HepG2 (cell line): ENCODE data around the gene STMN3. TPM values are rescaled to one million over a fixed set of nuclear protein-coding genes. Genes with fewer than 3 reads are reported as not detected.
A peak's percentile ranks its signal among the peaks of the same experiment; 100 is the strongest.

ENCODE experiments used
- ATM ChIP-seq: fragments of 450-650 bp; IDR thresholded peaks from 2 replicates; pipeline ENCODE4 v1.7.1; 2017; ENCODE audit warnings: mild to moderate bottlenecking, borderline replicate concordance
- DPF2 ChIP-seq: sonication (generic); formaldehyde crosslinking; IDR thresholded peaks from 2 replicates; pipeline ENCODE4 v1.4.0; 2020; ENCODE audit warnings: mild to moderate bottlenecking, low read depth, missing genetic modification reagents, borderline replicate concordance
- NCOA1 ChIP-seq: sonication (generic); formaldehyde crosslinking; IDR thresholded peaks from 2 replicates; pipeline ENCODE4 v1.9.0; 2021; ENCODE audit warnings: missing genetic modification reagents
- POLR2A ChIP-seq, 2 experiments: IDR thresholded peaks; 2 replicates each; pipeline ENCODE4 v1.6.1; 2011; ENCODE audit warnings: low read depth in 2 of 2, low read length in 2 of 2, mild to moderate bottlenecking in 1 of 2, moderate library complexity in 1 of 2; ENCODE audit not compliant: insufficient read depth in 1 of 2
- TBX3 ChIP-seq: fragments of 450-650 bp; IDR thresholded peaks from 2 replicates; pipeline ENCODE4 v1.6.1; 2017; ENCODE audit warnings: antibody characterized with exemption, mild to moderate bottlenecking, inconsistent platforms, borderline replicate concordance
- TP53 ChIP-seq: sonication (generic); formaldehyde crosslinking; conservative IDR thresholded peaks from 2 replicates; pipeline ENCODE4 v1.4.0; 2020; ENCODE audit warnings: missing genetic modification reagents
- ZMAT5 ChIP-seq: sonication (generic); formaldehyde crosslinking; IDR thresholded peaks from 2 replicates; pipeline ENCODE4 v1.5.0; 2020; ENCODE audit warnings: mild to moderate bottlenecking, low read depth, missing genetic modification reagents, borderline replicate concordance
- ZNF142 ChIP-seq: sonication (generic); formaldehyde crosslinking; IDR thresholded peaks from 2 replicates; pipeline ENCODE4 v1.4.0; 2020; ENCODE audit warnings: missing genetic modification reagents
- ZNF562 ChIP-seq: sonication (generic); formaldehyde crosslinking; IDR thresholded peaks from 2 replicates; pipeline ENCODE4 v1.8.0; 2022; ENCODE audit warnings: missing genetic modification reagents, borderline replicate concordance
- ZNF569 ChIP-seq: sonication (generic); formaldehyde crosslinking; IDR thresholded peaks from 2 replicates; pipeline ENCODE4 v1.5.0; 2020; ENCODE audit warnings: mild to moderate bottlenecking, missing genetic modification reagents, moderate library complexity, borderline replicate concordance
- ZSCAN30 ChIP-seq: sonication (generic); formaldehyde crosslinking; IDR thresholded peaks from 2 replicates; pipeline ENCODE4 v1.5.0; 2020; ENCODE audit warnings: mild to moderate bottlenecking, missing genetic modification reagents
- polyA plus RNA-seq, 8 experiments: library from polyadenylated mRNA; depleted of rRNA in 3 of 8; stranded (reverse) in 7 of 8; unstranded in 1 of 8; fragments of >200 nt; fragmentation: Illumina TruSeq in 4 of 8; extraction: Trizol in 4 of 8; gene quantifications; 2 replicates each; pipeline versions ENCODE4 v1.2.1 to v1.2.3, GENCODE V29; 2011 to 2016; ENCODE audit warnings: low read depth in 4 of 8, missing spikeins in 1 of 8, mixed read lengths in 1 of 8; ENCODE audit not compliant: insufficient read depth in 1 of 8
- total RNA-seq, 5 experiments: library from RNA; depleted of rRNA; stranded (reverse); fragments of >200 nt; fragmentation: Illumina TruSeq; extraction: Trizol; gene quantifications; 2 replicates each; pipeline ENCODE4 v1.2.3, GENCODE V29; 2016; ENCODE audit warnings: low read depth in 1 of 5
- TF ChIP-seq, protein P1 (sequence below): IDR thresholded peaks from 2 replicates; pipeline ENCODE4 v1.6.1; 2018; ENCODE audit warnings: missing genetic modification reagents, mild to moderate bottlenecking, missing compliant biosample characterization
- TF ChIP-seq, protein P2 (sequence below): sonication (generic); formaldehyde crosslinking; IDR thresholded peaks from 2 replicates; pipeline ENCODE4 v1.5.0; 2020; ENCODE audit warnings: missing genetic modification reagents
- TF ChIP-seq, protein P3 (sequence below): sonication (generic); formaldehyde crosslinking; IDR thresholded peaks from 2 replicates; pipeline ENCODE4 v1.4.0; 2020; ENCODE audit warnings: missing genetic modification reagents, borderline replicate concordance
- TF ChIP-seq, protein P4 (sequence below): sonication (generic); formaldehyde crosslinking; IDR thresholded peaks from 2 replicates; pipeline ENCODE4 v1.5.0; 2020; ENCODE audit warnings: missing genetic modification reagents

The STMN3 gene
- total and polyA plus RNA-seq, 2 of the 13 experiments (the other 11 are each of a cell fraction or from before 2014, with no cell fraction given) = 21.0 to 48.3 TPM

DNA sequence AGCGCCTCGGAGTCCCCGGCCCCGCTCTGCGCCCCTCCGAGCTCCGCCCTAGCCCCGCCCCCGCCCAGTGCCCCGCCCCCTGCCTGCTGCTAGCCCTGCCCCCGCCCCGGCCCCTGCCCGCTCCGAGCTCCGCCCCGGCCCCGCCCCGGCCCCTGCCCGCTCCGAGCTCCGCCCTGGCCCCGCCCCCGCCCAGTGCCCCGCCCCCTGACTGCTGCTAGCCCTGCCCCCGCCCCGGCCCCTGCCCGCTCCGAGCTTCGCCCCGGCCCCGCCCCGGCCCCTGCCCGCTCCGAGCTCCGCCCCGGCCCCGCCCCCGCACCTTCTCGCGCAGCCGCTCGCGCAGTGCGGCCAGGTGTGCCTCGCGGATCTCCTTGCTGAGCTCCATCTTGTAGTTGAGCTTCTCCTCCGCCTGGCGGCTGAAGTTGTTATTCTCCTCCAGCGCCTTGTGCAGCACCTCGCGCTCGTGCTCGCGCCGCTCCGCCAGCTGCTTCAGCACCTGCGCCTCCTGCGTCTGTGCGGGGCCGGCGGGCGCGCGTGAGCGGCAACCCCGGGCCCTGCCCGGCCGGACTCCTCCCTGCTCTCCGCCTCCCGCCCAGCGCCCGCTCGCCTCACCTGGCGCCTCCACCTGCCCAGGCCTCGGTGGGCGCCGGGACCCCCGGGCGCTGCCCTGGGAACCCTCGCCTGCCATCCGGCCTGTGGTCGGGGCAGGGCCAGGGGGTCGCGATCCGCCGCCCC lies 11.3 kb downstream of the STMN3 start (continued):
- TF ChIP-seq NCOA1 (CRISPR knock-in tag) (no peak), ZMAT5 (CRISPR knock-in tag) (no peak), POLR2A (IDR thresholded peaks at IDR 0.05; ENCODE audit: insufficient read depth in 1 of 2, low read depth in 2 of 2, low read length in 2 of 2) (peak; percentile 41 to 73; a peak in 3 of 4 replicates), ZSCAN30 (CRISPR knock-in tag) (no peak), ZNF562 (CRISPR knock-in tag) (no peak), DPF2 (CRISPR knock-in tag) (no peak), TP53 (CRISPR knock-in tag) (no peak), ATM (no peak), ZNF142 (CRISPR knock-in tag) (peak; percentile 68; the same call in 1 of the 2 replicates), ZNF569 (no peak), TBX3 (no peak)
- TF ChIP-seq, protein P1, sequence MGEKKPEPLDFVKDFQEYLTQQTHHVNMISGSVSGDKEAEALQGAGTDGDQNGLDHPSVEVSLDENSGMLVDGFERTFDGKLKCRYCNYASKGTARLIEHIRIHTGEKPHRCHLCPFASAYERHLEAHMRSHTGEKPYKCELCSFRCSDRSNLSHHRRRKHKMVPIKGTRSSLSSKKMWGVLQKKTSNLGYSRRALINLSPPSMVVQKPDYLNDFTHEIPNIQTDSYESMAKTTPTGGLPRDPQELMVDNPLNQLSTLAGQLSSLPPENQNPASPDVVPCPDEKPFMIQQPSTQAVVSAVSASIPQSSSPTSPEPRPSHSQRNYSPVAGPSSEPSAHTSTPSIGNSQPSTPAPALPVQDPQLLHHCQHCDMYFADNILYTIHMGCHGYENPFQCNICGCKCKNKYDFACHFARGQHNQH (CRISPR knock-in tag) = peak; percentile 56; the same call in 1 of the 2 replicates
- TF ChIP-seq, protein P2, sequence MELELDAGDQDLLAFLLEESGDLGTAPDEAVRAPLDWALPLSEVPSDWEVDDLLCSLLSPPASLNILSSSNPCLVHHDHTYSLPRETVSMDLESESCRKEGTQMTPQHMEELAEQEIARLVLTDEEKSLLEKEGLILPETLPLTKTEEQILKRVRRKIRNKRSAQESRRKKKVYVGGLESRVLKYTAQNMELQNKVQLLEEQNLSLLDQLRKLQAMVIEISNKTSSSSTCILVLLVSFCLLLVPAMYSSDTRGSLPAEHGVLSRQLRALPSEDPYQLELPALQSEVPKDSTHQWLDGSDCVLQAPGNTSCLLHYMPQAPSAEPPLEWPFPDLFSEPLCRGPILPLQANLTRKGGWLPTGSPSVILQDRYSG (CRISPR knock-in tag) = no peak
- TF ChIP-seq, protein P3, sequence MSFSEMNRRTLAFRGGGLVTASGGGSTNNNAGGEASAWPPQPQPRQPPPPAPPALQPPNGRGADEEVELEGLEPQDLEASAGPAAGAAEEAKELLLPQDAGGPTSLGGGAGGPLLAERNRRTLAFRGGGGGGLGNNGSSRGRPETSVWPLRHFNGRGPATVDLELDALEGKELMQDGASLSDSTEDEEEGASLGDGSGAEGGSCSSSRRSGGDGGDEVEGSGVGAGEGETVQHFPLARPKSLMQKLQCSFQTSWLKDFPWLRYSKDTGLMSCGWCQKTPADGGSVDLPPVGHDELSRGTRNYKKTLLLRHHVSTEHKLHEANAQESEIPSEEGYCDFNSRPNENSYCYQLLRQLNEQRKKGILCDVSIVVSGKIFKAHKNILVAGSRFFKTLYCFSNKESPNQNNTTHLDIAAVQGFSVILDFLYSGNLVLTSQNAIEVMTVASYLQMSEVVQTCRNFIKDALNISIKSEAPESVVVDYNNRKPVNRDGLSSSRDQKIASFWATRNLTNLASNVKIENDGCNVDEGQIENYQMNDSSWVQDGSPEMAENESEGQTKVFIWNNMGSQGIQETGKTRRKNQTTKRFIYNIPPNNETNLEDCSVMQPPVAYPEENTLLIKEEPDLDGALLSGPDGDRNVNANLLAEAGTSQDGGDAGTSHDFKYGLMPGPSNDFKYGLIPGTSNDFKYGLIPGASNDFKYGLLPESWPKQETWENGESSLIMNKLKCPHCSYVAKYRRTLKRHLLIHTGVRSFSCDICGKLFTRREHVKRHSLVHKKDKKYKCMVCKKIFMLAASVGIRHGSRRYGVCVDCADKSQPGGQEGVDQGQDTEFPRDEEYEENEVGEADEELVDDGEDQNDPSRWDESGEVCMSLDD (CRISPR knock-in tag) = no peak
- TF ChIP-seq, protein P4, sequence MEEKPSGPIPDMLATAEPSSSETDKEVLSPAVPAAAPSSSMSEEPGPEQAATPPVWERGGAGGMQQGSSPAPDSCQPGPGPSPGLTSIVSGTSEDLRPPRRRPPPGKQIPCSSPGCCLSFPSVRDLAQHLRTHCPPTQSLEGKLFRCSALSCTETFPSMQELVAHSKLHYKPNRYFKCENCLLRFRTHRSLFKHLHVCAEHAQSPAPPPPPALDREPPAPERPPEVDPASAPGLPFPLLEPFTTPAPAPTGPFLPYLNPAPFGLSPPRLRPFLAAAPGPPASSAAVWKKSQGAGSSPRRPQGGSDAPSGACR (CRISPR knock-in tag) = no peak
